Stimulated activated CD4-positive, alpha-beta T cell treated with anti-CD3 and anti-CD28 coated beads, TNF-alpha, amount 100 ng/mL, for 24 hours (primary cell): ENCODE results near the gene EXO5.
"Not testable (repeated sequence)": the region's sequence is repeated elsewhere in the genome, so short reads cannot be mapped to it uniquely, and the experiment has no call there.

Source experiments
- DNase-seq, 3 experiments: peaks; one replicate each; pipeline ENCODE4 v3.0.0-alpha.2; 2020; ENCODE audit warnings: low read depth in 3 of 3

Gene EXO5

GRCh38 chr1:40508375-40509341 lies at the start of gene EXO5:
Gene EXO5, plus strand, starts transcription at chr1:40508767. Its CDS starts 5,778 bp downstream, at chr1:40514545.
- DNase-seq = peak; percentile 75 to 86 (median 78)

- DNase-seq = no peak
These were observed 45.5 kb upstream of the EXO5 start for GRCh38 chr1:40462956-40463590.

GRCh38 chr1:40469327-40469726 lies 39.2 kb upstream of the EXO5 start:
- DNase-seq = no peak

GRCh38 chr1:40475268-40475667 lies 33.3 kb upstream of the EXO5 start:
- no peak for DNase-seq

GRCh38 chr1:40476924-40477677 lies 31.5 kb upstream of the EXO5 start, which contains the start of gene ZFP69:
Gene ZFP69, plus strand, starts transcription at chr1:40477290. Its CDS starts 2,072 bp downstream, at chr1:40479362.
- peak; percentile 16 to 69 (median 54) for DNase-seq

GRCh38 chr1:40477678-40478053 lies 30.9 kb upstream of the EXO5 start:
- peak in 1 of 3 experiments; percentile 20 for DNase-seq

- no peak for DNase-seq
These were observed 30.3 kb upstream of the EXO5 start for GRCh38 chr1:40478276-40478675.

- DNase-seq = no peak
These were observed 29.4 kb upstream of the EXO5 start for GRCh38 chr1:40479156-40479555.

GRCh38 chr1:40495315-40495903 lies 13.2 kb upstream of the EXO5 start:
- no peak for DNase-seq

- not testable (repeated sequence) for DNase-seq
These were observed 5.9 kb upstream of the EXO5 start for GRCh38 chr1:40502651-40503050.

GRCh38 chr1:40507973-40508372 lies 594 bp upstream of the EXO5 start:
- DNase-seq = no peak

GRCh38 chr1:40519517-40519916 lies 10.9 kb downstream of the EXO5 start:
- DNase-seq = no peak

- DNase-seq = no peak
These were observed 22.3 kb downstream of the EXO5 start for GRCh38 chr1:40530735-40531380.

- peak; percentile 70 to 84 (median 75) for DNase-seq
These were observed 23.0 kb downstream of the EXO5 start, which contains the start of gene ZNF684 for GRCh38 chr1:40531381-40532061. Gene ZNF684, plus strand, starts transcription at chr1:40531637. Its CDS starts 1,530 bp downstream, at chr1:40533167.

- DNase-seq = no peak
These were observed 23.5 kb downstream of the EXO5 start for GRCh38 chr1:40532062-40532389.

- DNase-seq = peak in 1 of 3 experiments; percentile 11
These were observed 24.4 kb downstream of the EXO5 start for GRCh38 chr1:40532844-40533424.

GRCh38 chr1:40534589-40534988 lies 26.0 kb downstream of the EXO5 start:
- no peak for DNase-seq

GRCh38 chr1:40535732-40536131 lies 27.2 kb downstream of the EXO5 start:
- DNase-seq = no peak

GRCh38 chr1:40539338-40539737 lies 30.8 kb downstream of the EXO5 start:
- DNase-seq = no peak

GRCh38 chr1:40546957-40547356 lies 38.4 kb downstream of the EXO5 start:
- DNase-seq = no peak
